AG08396 (cell line): ENCODE measurements around the gene SHISAL1.
"Not testable (repeated sequence)": the region's sequence is repeated elsewhere in the genome, so short reads cannot be mapped to it uniquely, and the experiment has no call there.

Experiments
- DNase-seq: peaks from one replicate; pipeline ENCODE4 v3.0.0; 2012; ENCODE audit warnings: low spot score, mixed read lengths

Gene SHISAL1

DNA sequence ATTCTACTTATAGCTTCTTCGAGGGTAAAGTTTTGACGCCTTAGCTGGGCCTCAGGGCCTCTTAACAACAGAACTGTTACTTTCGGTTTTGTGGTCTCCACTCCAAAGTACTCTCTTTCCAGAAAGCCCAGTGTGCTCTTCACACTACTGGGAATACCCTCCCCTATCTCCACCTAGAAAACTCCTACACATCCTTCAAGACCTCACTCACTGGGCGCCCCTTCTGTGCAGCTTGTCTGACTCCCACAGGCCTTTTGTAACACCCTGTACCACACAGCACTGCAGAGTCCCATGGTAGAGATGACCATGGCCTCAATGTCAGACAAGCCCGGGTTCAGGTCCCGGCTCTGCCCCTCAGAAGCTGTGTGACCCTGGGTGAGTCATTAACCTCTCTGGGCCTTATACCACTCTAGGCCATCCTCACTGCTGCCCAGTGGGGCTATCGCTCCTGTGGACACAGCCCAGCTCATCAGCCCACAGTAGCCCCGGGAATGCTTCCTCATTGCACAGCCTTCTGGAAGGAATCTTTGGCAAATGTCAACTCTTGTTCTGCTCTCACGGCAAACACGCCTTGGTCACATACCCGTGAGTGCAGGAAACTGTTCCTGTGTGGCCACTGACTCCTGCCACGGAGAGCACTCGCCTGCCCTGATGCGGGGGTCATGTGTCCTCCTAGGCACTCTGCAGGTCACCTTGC lies 51.4 kb downstream of the SHISAL1 start:
- DNase-seq, result no peak

GRCh38 chr22:44260216-44261035 lies 52.3 kb downstream of the SHISAL1 start:
- no peak for DNase-seq

DNA sequence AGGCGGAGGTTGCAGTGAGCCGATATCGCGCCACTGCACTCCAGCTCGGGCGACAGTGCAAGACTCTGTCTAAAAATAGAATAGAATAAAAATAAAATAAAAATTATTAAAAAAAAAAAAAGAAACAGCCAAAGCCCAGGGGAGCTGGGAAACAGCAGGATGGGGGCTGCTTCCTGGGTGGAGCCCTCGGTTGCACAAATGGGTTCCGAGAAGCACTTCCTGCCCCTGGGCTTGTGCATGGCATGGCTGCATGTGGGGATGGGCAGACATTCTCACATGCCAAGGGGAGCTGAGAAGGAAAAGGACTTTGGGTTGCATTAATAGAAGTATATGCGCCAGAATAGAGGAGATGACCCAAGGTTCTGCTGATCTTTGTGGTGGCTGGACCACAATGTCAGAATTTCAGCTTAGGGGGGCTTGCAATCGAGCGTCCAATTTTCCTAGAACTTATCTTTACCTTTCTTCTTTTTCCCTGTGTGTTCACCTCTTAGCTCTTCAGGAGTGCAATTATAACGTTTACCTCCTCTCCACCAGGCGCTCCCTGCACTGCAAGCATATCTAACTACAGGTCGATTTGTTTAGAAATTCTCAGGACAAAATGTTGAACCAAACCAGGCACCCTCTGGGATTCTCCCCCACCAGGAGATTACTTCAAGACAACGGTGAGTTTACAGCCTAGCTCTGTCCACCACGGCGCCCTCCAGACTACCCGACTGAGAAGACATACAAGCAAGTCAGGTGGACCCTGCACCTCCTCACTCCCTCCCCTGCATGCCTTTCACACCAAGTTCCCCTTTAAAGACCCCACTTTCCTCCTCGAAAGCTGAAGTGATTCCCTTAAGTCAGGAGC lies 53.2 kb downstream of the SHISAL1 start:
- no peak for DNase-seq

DNA sequence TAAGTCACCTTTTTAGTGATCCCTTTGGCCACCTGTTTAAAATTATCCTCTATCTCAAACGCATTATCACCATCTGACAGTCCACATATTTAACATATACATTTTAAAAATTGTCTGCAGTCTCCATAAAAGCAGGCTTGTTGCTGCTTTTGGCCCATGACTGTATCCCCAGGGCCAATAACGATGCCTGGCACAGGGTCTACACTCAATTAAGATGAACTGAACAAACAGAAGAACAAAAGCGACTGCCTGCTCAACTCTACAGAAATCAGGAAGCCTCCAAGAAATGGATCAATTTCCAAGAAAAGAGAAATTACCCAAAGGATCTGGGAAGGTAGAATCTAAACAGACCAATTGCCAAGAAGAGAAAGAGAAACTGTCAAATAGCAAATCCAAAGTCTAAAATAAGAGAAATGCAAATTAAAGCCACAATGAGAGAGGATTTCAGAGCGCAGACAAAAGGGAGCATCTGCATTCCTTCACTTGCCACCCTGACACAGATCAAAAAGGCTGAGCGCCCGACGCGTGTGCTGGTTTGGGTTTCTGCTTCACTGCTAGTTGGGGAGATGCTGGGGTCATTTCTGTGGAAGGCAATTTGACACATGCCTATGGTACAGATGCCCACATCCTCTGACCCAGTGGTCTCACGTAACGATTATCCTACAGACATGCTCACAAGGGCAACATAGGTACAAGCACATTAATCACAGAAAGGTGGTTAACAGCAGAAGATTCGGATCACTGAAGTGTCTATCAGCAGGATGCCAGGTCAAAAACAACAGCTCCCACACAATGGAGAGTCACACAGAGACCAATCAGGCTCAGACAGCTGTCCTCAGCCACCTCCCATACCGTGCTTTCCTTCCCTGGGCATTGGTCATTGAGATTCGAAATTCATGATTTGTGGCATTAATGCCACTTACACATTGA lies 55.9 kb downstream of the SHISAL1 start:
- no peak for DNase-seq

GRCh38 chr22:44256085-44256484 lies 56.7 kb downstream of the SHISAL1 start:
- no peak for DNase-seq

GRCh38 chr22:44254811-44255210 lies 57.9 kb downstream of the SHISAL1 start:
- no peak for DNase-seq

- DNase-seq, result no peak
Observed at GRCh38 chr22:44249376-44250147, 63.2 kb downstream of the SHISAL1 start.

DNA sequence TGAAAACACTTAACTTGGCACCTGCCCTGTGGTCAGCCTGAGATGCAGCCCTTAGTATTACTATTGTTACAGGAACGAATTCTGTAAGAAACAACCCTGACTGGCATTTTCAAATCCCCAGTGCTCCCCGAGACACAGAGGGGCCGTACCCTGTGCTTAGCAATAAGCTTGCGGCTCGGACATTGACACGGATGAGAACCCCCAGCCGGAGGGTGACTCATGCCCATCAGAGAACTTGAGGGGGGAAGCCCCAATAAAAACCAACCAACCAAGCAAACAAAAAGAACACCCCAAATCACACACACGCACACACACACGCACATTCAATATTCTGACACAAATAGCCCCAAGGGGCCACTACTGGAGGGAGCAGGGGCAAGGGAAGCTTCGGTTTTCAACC lies 63.8 kb downstream of the SHISAL1 start:
- DNase-seq, result no peak

GRCh38 chr22:44247923-44248892 lies 64.5 kb downstream of the SHISAL1 start:
- DNase-seq, result no peak

DNA sequence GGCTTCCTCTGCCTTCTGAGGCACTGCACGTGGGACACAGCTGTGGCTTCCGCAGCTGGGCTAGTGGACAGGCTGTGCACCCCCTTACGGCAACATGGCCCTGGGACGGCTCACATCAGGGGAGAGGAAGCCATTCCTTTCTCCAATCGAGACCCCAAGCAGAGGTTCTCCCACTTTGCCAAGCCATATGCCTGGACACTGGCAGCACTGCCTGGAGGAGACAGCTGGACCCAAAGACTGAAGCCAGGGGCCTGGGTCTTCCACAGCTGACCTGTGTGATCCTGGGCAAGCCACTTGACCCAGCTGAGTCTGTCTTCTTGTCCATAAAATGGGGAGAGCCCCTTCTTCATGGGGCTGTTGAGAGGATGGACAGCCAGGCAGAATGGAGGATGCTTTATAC lies 65.4 kb downstream of the SHISAL1 start:
- no peak for DNase-seq

DNA sequence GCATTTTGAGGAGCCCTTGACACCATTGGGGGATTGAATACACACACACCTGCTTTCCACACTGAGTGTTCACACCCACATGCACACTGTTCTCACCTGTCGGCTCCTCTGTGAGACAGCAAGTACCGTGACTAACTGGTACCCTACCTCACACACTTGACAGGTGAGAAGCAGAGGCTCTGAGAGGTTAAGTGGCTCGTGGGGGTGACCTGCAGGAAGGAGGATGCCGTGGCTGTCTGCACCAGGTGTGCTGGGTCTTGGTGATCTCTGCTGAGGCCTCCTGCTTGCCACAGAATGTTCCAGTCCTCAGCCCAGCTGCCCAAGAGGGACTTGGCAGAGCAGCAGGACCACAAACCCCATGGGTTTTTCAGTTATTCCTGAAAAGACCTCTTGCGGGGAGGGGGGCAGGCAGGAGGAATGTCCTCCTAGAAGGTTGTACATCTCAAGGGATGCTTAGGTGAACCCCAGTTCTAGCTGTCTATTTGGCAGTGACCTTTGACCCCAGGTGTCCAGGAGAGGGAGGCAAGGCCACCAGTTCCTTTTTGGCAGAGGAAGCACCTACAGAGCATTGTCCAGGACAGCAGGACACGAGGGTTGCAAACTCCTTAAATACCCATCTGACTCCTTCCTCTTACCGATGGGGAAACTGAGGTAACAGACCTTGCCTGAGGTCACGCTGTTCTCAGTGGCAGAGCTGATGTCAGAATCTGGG lies 66.0 kb downstream of the SHISAL1 start:
- DNase-seq, result no peak

GRCh38 chr22:44245867-44246266 lies 66.9 kb downstream of the SHISAL1 start:
- no peak for DNase-seq

DNA sequence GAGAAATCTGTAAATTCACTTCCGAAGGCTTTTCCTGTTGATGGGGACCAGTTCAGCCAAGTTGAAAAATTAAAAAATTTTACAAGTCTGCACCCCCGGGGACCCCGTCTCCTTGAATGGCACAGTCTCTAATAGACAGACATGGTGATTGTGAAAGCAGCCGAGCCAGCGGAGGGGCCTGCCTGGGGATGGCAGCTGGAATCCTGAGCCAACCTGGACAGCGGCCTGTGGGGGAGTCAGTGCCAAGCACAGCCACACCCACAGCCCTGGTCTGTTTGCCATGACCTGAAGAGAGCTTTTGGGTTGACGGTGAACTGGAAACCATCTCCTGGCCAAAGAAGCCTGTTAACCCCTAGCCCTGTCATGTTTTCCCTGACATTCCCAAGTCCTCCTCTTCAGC lies 67.3 kb downstream of the SHISAL1 start:
- DNase-seq, result no peak

DNA sequence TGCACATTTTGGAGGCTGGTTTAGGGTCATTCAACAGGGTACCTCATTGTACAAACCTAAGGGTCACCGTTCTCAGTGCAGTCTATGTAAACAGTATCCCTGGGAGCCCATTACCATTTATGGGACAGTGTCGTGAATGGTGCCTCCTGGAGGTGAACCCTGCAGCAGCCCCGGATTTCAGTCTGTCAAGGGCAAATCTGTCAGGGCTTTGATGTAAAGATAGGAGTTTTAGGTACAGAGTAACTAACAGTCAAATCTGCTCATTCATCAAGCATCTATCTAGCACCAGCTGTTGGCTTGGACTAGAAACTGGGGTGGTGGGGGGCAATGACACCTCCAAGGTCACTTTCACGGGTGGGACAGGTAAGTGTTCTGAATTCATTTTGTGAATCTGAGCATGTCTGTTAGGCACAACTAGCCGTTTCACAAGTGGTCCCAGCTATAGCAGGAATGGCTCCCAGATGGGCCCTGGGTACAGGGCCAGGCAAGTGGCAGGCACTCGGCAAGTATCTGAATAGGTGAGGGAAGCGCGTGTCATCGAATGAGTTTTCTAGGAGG lies 68.4 kb downstream of the SHISAL1 start:
- DNase-seq, result no peak

DNA sequence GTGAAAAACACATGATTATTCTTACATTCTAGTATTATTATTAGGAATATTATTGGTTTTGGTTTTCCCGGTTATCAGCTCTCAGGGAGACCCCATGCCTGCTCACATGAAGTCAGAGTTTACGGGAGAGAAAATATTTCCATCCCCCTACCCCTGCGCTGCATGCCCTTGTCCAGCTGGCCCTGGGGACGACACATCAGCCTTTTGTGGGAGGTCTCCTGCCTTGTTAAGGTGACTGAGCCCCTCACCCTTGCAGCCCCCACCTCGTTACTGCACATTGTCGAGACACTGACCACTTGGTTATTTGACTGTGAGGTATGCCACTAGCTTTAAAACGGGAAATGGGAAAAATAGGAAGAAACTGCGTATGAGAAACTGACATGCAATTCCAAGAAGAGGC lies 69.0 kb downstream of the SHISAL1 start:
- DNase-seq, result no peak

- no peak for DNase-seq
Observed at GRCh38 chr22:44242946-44243724, 69.6 kb downstream of the SHISAL1 start.

DNA sequence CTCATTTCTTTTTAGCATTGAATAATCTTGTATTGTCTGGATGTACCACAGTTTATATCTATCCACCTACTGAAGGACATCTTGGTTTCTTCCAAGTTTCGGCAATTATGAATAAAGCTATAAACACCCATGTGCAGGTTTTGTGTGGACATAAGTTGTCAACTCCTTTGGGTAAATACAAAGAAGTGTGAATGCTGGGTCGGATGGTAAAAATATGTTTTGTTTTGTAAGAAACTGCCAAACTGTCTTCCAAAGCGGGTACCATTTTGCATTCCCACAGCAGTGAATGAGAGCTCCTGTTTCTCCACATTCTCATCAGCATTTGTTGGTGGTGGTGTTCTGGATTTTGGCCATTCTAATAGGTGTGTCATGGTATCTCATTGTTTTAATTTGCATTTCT lies 71.6 kb downstream of the SHISAL1 start:
- DNase-seq, result not testable (repeated sequence)

GRCh38 chr22:44237290-44237689 lies 75.5 kb downstream of the SHISAL1 start:
- DNase-seq, result no peak
